ENCODE data around the gene ATG4C. TPM values are rescaled to one million over a fixed set of nuclear protein-coding genes. Genes with fewer than 3 reads are reported as not detected.

ATG4C gene
- total RNA-seq, 2 donors from 2014 or later = 23.8 to 32.8 TPM

- H3K9ac ChIP-seq (ENCODE audit: extremely low read depth, low read length, poor library complexity, severe bottlenecking) = no peak overlapping the region
- H3K9me3 Mint-ChIP-seq = no peaks in the 10 kb centered on the region
- H3K4me3 ChIP-seq (ENCODE audit: low read length) = no peak overlapping the region
- H3K27me3 ChIP-seq (ENCODE audit: control insufficient read depth, insufficient read depth, low read length, poor library complexity, severe bottlenecking) = no peaks in the 10 kb centered on the region
- no peak overlapping the region for H3K27ac Mint-ChIP-seq
- no peak overlapping the region for H3K27ac ChIP-seq (ENCODE audit: low read depth, low read length)
- 51 to 67% methylated on average over 7 to 8 of the region's 9 CpGs for WGBS, 2 experiments (ENCODE audit: insufficient coverage in 1 of 2, insufficient read length in 1 of 2)
- no peaks in the 10 kb centered on the region for H3K4me1 ChIP-seq (ENCODE audit: control insufficient read depth, insufficient read depth, low read length)
- peak; percentile 91 for TF ChIP-seq CTCF (conservative IDR thresholded peaks at IDR 0.05)
- no peaks in the 10 kb centered on the region for H3K9me3 ChIP-seq (ENCODE audit: control insufficient read depth, low read length)
- H3K36me3 ChIP-seq (ENCODE audit: control insufficient read depth, insufficient read depth, low read length) = no peaks in the 10 kb centered on the region
- H3K27me3 Mint-ChIP-seq (ENCODE audit: insufficient read depth) = no peaks in the 10 kb centered on the region
- H3K4me1 Mint-ChIP-seq = no peaks in the 10 kb centered on the region
- no peak overlapping the region for H3K4me3 Mint-ChIP-seq
- DNase-seq = peak; percentile 72
- no peaks in the 10 kb centered on the region for H3K36me3 Mint-ChIP-seq (ENCODE audit: low read depth)
Measured at GRCh38 chr1:62906428-62906886, 122.5 kb downstream of the ATG4C start.

DNA sequence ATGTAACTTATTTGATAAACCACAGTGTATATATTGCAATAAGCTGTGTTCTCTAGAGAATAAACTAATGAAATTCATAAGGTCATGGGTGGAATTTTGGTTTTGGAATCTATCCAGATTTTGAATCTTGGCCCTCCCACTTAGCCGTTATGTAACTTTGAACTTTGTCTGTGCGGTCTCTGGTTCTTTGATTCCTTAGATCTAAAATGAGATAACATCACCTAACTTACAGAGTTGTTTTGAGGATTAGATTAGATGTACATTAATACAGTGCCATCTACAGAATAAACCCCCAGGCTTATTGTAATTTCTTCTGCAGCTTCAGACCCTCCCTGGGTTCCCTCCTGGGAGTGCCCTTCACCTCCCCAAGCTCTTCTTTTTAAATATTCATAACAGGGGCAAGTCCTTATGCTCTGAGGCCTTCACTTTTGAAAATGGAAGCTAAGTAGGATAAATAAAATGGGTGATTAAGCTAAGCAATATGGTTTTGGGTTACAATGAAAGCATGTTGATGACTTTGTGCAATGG lies 124.3 kb downstream of the ATG4C start:
- Mint-ChIP-seq H3K27ac (no peak overlapping the region), H3K4me3 (no peak overlapping the region), H3K27me3 (ENCODE audit: insufficient read depth) (no peaks in the 10 kb centered on the region), H3K4me1 (no peaks in the 10 kb centered on the region), H3K9me3 (no peaks in the 10 kb centered on the region), H3K36me3 (ENCODE audit: low read depth) (no peaks in the 10 kb centered on the region)
- Histone ChIP-seq H3K4me1 (ENCODE audit: control insufficient read depth, insufficient read depth, low read length) (no peaks in the 10 kb centered on the region), H3K9me3 (ENCODE audit: control insufficient read depth, low read length) (no peaks in the 10 kb centered on the region), H3K27ac (ENCODE audit: low read depth, low read length) (no peak overlapping the region), H3K36me3 (ENCODE audit: control insufficient read depth, insufficient read depth, low read length) (no peaks in the 10 kb centered on the region), H3K9ac (ENCODE audit: extremely low read depth, low read length, poor library complexity, severe bottlenecking) (no peak overlapping the region), H3K4me3 (ENCODE audit: low read length) (no peak overlapping the region), H3K27me3 (ENCODE audit: control insufficient read depth, insufficient read depth, low read length, poor library complexity, severe bottlenecking) (no peaks in the 10 kb centered on the region)
- no peak for DNase-seq
- no peak for TF ChIP-seq CTCF (conservative IDR thresholded peaks at IDR 0.05)
- 81 to 83% methylated on average over 1 to 2 of the region's 2 CpGs for WGBS, 2 experiments (ENCODE audit: insufficient coverage in 1 of 2, insufficient read length in 1 of 2)

DNA sequence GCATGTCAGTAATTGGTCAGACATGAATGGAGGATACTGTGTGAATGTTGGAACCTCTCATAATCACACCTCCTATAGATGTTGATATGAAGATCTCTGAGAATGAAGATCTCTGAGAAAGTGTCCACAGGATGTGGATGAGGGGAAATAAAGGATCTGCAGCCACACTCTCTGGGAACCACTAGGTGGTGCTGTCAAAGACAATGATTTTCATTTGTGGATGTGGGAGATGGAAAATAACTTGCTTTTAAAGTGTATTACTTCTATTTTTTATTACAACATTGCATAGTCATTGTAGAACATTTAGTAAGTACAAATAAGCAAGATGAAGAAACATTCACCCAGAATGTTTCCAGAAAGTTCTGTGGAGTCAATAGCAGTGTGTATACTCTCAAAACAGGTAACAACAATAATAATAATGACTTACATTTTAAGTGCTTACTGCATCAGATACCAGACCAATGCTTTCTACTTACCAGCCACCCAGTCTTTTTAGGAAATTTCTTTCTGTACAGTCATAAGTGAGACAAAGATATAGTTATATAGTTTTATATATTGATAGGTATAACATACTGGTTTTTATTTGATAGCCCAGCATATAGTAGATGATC lies 128.2 kb downstream of the ATG4C start:
- no peak overlapping the region for H3K4me3 ChIP-seq (ENCODE audit: low read length)
- TF ChIP-seq CTCF (conservative IDR thresholded peaks at IDR 0.05) = peak; percentile 93

More for the DNA sequence above, 128.2 kb downstream of the ATG4C start:
- Histone ChIP-seq H3K9me3 (ENCODE audit: control insufficient read depth, low read length) (no peaks in the 10 kb centered on the region), H3K27ac (ENCODE audit: low read depth, low read length) (no peak overlapping the region), H3K9ac (ENCODE audit: extremely low read depth, low read length, poor library complexity, severe bottlenecking) (no peak overlapping the region), H3K4me1 (ENCODE audit: control insufficient read depth, insufficient read depth, low read length) (no peaks in the 10 kb centered on the region), H3K36me3 (ENCODE audit: control insufficient read depth, insufficient read depth, low read length) (no peaks in the 10 kb centered on the region), H3K27me3 (ENCODE audit: control insufficient read depth, insufficient read depth, low read length, poor library complexity, severe bottlenecking) (no peaks in the 10 kb centered on the region)
- Mint-ChIP-seq H3K27me3 (ENCODE audit: insufficient read depth) (peaks cover 4% of the 10 kb centered on the region), H3K4me1 (no peaks in the 10 kb centered on the region), H3K36me3 (ENCODE audit: low read depth) (no peaks in the 10 kb centered on the region), H3K4me3 (no peak overlapping the region), H3K27ac (no peak overlapping the region), H3K9me3 (no peaks in the 10 kb centered on the region)
- DNase-seq = no peak

Other genes starting within 250 kb of the ATG4C start
- gene ANGPTL3, start 186.6 kb upstream of the ATG4C start, total RNA-seq = not detected
- 10 to 100 TPM; 66.8 to 72.8 TPM for gene DOCK7, start 95.7 kb upstream of the ATG4C start, total RNA-seq

All from endodermal cell (in vitro differentiated cells).